HG02678 (cell line): ENCODE measurements around the gene TBC1D9.
"Not testable (repeated sequence)": the region's sequence is repeated elsewhere in the genome, so short reads cannot be mapped to it uniquely, and the experiment has no call there.

Experiments used
- ATAC-seq: cut with Tn5 transposase; IDR thresholded peaks from one replicate; pipeline ENCODE4 v1.9.1; 2021; ENCODE audit warnings: mild to moderate bottlenecking, moderate library complexity; ENCODE audit not compliant: unreplicated experiment

Gene TBC1D9

DNA sequence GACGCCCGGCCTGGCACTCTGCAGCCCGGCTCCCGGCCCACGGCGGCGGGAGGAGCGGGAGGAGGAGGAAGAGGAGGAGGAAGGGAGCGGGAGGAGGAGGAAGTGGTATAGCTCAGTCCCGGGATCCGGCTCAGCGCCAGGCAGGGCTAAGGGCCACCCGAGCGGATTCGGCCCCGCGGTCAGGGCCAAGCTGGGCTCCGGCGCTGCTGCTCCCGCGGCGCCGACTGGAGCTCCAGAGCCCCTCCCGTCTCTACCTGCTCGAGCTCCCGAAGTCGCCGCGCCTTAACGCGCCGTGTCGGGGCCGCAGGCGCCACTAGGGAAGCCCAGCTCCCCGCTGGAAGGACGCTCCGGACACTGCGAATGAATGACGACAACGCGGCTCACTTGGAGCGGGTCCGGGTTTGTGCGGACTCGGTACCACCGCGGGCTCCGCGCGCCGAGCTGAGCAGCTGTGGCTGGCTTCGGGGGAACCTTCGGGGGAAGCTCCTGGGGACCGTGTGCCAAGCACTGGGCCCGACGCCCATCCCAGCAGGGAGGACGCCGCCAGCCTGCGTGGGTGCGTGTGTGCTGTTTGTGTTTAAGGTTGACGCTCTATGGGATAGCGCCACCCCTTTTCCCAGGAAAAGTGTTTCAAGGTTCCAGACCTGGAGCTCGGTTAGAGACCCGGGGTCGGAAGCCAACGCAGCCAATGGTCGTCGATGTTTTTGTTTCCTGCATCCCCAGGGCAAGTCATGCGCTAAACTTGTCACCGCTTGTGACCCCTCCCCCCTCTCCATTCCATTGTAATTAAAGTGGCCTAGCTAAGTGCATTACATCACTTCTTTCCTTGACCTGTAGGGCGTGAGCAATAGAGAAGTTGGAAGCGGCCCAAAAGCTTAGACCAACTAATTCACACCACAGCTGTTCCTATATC lies at the start of gene TBC1D9:
TSS of gene TBC1D9 (minus strand) at position 67 of the 913 bp plus-strand sequence. CDS start 340 bp downstream, outside the sequence.
- peak; percentile 36 for ATAC-seq

DNA sequence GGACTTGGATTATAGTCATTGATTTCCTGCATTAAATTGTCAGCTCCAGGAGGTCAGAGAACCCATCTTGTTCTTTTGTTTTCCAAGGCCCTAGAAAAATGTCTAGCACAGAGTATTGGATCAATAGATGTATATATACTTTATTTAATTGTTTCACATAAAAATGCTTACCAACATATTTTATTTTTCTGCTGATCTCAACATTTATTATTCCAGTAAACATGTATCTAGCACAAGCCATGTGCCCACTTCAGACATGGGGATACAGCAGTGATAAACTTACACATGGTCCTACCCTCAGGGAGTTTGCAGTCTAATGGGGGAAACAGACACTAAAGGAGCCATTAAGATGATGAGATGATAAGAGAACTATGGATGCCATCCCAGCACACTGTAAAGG lies 49.1 kb upstream of the TBC1D9 start:
- no peak for ATAC-seq

DNA sequence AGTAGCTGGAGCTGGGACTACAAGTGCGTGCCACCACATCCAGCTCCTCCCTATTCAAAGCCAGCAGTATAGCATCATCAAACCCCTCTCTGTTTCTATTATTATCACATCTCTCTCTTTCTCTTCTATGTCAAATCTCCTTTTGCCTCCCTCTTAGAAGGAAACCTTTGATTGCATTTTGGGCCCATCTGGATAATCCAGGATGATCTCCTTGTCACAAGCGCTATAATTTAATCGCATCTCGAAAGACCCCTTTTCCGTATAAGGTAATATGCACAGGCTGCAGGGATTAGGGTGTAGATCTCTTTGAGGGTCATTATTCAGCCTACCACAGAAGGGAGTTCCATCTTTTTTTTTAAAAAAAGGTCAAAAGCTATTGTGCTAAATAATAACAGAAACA lies 46.4 kb upstream of the TBC1D9 start:
- ATAC-seq = no peak

DNA sequence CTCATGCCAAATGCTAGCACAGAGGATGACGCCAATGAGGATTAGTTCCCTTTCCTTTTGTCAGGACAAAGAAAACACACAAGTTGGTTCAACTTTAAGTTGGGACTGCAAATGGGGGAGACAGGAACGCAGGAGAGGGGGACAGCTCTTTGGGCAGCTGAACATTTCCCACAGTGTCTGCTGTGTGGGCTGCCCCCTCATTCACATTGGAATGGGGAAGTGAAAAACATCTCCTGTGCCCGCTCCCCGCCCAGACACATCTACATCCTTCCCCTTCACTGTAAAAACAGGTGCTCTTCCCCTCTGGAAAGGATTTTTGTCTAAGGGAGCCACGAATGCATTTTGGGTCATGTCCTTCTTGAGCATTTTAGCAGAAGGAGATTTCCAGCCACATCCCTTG lies 44.5 kb upstream of the TBC1D9 start:
- ATAC-seq = no peak

DNA sequence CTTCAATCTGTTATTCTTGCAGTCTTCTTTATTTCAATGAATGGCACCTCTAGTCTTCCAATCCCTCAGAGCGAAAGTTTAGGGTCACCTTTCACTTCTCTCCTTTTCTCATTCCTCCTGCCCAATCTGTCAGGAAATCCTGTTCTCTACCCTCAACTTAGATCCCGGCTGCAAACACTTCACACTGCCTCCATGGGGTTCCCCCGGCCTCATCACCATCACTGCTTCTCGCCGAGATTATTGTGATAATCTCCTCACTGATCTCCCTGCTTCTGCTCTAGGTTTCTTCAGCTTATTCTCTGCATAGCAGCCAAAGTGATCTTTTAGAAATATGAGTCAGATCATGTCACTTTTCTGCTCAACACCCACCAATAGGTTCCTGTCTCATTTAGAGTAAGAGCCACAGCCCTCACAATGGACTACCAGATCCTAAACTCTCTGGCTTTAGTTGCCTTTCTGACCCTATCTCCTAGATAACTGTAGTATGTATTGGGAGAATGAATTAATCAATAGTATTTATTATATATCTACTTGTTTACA lies 43.6 kb upstream of the TBC1D9 start:
- ATAC-seq = no peak

DNA sequence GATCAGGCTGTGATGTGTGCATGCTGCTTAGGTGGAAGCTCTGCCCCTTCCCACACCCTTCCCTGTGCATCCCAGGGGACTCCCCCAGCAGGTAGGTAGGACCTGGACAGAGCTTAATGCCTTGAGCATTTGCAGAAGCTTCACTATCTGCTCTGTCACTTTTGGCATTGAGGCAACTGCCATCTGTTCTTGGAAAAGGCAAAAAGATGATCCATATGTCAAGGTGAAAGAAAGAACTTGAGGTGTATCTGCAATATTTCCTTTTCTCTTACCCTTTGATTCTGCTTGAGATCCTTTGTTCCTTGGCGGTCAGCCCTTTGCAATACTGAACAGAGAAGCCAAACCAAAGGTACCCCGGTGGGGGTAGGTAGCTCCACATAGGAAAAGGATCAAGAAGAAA lies 37.1 kb upstream of the TBC1D9 start:
- ATAC-seq = no peak

DNA sequence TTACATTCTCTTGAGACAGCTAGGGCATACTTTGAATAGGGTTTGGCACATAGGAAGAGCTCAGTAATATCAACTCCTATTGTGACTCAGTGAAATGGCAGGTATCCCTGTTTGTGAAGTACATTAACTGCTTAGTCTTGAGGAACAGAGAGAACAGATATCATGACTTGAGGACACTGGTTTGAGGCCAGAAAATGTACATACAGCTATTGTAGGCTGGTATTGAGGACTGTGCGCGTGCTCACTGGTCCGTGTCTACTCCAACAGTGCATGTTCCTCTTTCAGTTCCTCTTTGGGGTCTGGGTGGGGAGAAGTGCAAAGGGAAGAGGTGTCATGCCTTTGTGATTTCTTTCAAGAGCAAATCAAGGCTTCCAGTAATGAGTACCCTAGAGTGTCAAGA lies 34.6 kb upstream of the TBC1D9 start:
- ATAC-seq = peak; percentile 87

DNA sequence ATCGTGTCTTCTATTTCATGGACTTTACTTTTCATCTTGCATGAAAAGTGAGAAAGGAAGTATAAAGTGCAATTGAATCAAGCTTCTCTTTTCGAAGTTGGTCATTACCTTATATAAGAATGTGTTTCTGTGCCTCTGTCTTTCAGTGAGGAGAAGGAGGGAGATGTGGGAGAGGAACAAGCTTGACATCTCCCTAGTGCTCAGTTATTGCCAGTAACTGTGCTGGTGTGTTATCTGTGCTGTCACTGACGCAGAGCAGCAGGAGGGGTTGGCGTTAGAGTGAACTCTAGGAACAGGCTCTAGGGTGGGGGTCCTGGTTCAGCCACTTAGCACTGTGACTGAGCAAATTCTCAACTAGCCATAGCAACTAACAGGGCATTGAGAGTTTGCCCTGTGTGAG lies 34.0 kb upstream of the TBC1D9 start:
- ATAC-seq = no peak

DNA sequence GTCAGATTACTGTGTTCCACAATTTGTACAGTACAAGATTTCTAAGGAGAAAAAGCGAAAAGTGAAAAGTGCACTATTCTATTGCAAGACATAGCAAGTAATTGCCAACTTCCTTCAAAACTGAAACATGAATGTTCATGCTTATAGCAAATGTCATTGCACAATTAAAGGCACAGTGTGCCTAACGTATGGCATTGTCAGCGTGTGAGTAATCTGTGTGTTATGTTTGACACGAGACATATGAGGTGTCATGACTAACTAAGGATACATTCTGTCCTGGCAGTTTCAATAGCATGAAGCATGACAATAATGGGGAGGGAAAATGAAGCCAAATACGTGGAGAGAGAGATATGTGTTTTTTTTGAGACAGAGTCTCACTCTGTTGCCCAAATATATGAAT lies 33.6 kb upstream of the TBC1D9 start:
- ATAC-seq = no peak

DNA sequence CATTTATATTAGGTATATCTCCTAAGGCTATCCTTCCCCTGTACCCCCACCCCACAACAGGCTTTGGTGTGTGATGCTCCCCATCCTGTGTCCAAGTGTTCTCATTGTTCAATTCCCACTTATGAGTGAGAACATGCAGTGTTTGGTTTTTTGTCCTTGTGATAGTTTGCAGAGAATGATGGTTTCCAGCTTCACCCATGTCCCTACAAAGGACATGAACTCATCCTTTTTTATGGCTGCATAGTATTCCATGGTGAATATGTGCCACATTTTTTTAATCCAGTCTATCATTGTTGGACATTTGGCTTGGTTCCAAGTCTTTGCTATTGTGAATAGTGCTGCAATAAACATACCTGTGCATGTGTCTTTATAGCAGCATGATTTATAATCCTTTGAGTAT lies 26.6 kb upstream of the TBC1D9 start:
- ATAC-seq = not testable (repeated sequence)

DNA sequence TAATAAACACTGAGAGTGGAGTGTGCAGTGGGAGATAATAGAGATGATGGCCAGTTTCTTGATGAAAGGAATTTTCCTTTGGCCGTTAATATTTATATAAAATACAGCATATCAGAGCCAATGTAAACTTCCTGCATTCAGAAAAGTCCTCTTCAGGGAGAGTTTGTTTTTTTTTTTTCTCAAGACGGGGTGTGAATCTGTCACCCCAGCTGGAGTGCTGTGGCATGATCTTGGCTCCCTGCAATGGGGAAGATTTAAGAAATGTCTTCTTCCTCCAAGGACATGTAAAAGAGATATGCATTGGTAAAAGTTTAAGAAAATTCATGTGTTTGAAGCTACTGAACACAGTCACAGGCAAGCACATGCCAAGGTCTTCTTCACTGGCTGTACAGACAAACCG lies 25.4 kb upstream of the TBC1D9 start:
- ATAC-seq = no peak

DNA sequence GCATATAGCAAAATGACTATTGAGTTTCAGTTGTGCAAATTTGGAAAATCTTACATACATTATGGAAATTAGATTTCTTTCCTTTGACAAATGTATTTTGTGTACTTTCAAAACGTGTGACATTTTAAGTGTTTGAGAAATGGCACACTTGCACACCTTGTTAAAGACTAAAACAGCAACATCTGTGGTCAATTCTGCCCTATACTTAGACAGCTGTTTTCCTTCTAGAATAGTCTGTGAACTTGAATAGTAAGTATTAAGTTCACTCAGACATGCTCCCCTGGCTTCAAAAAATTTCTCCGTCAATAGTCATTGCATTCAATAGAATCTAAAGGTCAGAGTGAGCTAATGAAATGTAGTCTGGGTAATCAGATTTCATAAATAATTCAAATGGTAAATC lies 21.7 kb upstream of the TBC1D9 start:
- peak; percentile 59 for ATAC-seq

DNA sequence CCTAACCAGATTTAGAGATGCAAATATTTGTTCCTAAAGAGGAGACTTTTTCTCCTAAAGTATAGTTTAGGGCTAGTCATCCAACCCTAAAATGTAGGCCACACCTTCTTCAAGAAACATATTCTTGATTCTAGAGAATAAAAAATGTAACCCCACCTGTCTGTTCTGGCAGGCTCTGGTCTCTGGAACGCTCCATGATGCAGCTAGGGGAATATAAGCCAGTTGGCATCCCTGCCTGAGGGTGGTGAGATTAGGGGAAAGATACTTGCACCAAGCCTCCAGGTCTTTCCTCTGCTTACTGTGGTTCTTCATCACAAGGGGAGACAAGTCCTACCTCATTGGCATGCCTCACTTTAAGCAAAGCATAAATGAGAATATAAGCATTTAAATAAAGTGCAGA lies 21.2 kb upstream of the TBC1D9 start:
- ATAC-seq = no peak

DNA sequence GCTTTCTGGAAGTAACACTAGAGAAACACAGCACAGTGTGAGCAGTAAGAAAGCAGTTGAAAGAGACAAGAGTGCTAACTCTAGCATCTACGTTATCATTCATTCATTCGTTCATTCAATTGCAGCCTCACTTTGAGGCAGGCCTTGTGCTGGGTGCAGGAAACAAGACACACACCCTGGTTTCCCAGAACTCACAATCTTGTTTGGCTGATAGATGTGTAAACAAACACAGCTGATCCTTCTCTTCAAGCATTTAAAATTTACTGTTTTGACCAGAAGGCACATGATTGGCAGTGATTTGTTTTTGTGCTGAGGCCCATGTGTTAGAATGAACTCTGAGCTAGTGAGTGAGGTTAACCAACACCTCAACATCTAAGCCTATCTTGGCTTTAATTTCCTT lies 20.4 kb upstream of the TBC1D9 start:
- no peak for ATAC-seq

DNA sequence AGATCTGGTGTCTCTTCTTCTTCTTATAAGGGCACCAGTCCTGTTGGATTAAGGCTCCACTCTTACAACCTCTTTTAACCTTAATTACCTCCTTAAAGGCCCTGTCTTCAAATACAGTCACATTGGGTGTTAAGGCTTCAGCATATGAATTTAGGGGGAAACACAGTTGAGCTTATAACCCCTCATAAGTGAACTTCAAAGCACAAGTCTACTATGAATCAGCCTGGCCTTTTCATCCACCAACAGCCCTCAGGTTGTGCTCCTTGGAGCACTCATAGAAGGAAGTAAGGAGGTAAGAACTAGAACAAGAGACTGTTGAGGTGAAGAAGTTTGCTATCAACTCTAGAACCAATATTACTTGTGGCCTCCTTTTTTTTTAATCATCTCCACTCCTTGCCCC lies 18.8 kb upstream of the TBC1D9 start:
- no peak for ATAC-seq

DNA sequence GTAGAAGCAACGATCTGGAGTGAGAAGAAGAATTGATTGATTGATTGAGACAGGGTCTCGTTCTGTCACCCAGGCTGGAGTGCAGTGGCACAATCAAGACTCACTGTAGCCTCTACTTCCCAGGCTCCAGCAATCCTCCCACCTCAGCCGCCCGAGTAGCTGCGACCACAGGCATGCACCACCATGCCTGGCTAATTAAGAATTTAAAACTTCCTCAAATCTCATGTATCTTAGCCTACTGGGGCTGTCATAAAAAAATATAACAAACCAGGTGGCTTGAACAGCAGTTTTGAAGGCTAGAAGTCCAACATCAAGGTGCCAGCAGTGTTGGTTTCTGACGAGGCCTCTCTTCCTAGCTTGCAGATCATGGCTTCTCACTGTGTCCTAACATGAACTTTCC lies 18.3 kb upstream of the TBC1D9 start:
- ATAC-seq = no peak

DNA sequence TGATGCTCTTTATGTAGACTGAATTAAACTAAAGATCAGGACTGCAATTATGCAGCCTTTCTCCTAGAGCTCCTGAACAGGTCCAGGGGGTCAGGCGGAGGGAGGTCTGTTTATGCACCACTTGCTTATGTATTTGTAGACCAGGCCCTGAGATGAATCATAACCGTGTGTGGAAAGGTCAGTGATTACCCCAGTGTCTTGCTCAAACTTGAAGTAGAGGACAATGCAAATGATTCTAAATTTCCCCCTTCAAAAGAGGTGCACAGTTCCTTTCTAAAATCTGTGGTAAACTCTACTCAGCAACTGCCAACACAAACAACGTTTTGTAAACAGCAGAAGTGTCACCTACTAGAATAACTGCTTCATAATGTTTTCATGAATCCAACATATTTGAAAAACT lies 13.0 kb upstream of the TBC1D9 start:
- ATAC-seq = no peak

DNA sequence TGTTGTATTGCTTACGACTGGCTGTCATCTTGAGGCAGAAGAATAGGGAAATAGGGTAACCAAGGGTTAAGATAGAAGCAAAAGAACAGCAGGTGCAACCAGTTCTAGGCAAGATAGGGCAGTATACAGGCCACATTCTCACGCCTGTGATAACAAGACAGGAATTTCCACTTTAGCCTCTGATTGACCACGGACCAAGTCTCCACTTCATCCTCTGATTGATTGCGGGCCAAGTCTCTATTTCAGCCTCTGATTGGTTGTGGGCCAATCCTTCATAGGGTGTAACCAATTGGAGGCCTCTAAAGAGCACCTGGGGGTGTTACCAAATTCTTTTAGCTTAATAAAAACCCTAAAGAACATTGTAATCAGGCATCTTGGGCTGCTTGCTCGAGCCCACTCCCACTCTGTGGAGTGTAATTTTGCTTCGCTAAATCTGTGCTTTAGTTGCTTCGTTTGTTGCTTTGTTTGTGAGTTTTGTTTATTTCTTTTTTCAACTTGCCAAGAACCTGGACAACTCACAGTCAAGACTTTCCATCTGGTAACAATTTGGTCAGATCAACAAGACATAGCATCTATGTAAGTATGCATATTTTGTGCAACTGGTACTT lies 8.7 kb upstream of the TBC1D9 start:
- ATAC-seq = no peak

DNA sequence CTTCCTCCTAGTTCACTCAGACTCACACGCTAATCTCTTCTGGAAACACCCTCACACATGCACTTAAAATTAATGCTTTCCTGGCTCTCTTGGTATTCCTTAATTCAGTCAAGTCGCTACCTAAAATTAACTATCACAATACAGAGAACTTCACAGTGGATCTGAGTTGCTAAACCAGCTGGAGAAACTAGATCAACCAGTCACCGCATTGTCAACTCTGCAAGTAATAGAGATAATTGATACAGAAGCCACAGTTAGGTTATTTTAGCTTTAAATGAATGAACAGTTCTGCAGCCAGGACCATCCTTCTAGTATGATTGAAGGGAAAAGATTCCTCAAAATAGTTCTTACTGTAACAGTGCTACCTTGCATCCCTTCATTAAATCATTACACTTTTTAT lies 6.0 kb upstream of the TBC1D9 start:
- ATAC-seq = no peak

DNA sequence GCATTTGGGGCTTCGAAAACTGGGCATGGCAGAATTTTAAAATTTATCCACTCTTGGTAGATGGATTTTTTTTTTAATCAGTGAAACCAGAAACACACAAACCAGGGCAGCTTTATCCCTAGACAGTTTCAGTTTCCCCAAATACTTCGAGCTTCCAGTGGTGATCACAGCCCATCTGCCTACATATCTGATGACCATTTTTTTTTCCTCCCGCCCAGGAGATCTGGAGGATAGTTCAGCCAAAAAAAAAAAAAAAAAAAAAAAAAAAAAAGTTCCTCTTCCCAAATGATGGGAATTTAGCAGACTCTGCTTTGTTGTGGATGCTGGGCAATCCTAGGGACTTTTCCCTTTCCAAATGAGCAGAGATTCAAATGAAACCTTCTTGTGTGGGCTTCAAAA lies 1.0 kb upstream of the TBC1D9 start:
- no peak for ATAC-seq

DNA sequence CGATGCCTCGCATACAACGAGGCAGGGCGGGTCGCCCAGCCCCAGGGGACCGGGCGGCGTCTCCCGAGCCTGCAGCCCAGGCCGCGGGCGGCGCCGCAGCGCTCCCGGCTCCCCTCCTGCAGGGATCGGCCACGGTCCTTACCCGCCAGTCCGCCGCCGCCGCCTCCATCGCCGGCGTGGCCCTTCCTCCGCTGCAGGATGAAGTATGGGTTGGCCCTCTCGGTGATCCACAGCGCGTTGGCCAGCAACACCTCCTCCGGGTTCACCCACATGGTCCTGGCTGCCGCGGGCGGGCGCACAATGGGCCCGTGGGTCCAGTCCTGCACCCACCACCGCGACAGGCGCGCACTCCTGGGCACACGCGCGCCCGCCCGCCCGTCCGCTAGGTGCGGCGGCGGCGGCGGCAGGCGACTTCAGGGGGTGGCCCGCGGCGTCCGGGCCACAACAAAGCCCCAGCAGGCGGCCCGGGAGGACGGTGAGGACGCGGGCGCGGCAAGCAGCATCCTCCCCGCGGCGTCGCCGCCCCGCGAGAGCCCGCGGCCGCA lies 339 bp downstream of the TBC1D9 start:
- peak; percentile 62 for ATAC-seq
